Medulla oblongata (tissue), 1 donor: Measurements from ENCODE around the gene PTPRO.

Source experiments
- DNase-seq: peaks from one replicate; pipeline ENCODE4 v3.0.0-alpha.2; 2015; ENCODE audit errors: extremely low spot score

Gene PTPRO

GRCh38 chr12:15646581-15646980, 324.3 kb downstream of the PTPRO start:
- DNase-seq = no peak
